AG04450 (cell line): Measurements from ENCODE around the gene RESP18. TPM values are rescaled to one million over a fixed set of nuclear protein-coding genes. Genes with fewer than 3 reads are reported as not detected.
"Not testable (repeated sequence)": the region's sequence is repeated elsewhere in the genome, so short reads cannot be mapped to it uniquely, and the experiment has no call there.

Experiments used
- CTCF ChIA-PET: fragments of 300-600, 350-600 bp; formaldehyde crosslinking; extraction: SDS; loops from one replicate; lab custom pipeline; 2022; ENCODE audit warnings: antibody characterized with exemption, inconsistent platforms; lab: Charles Lee
- POLR2A ChIA-PET: fragments of 350-600 bp; formaldehyde crosslinking; extraction: SDS; loops from one replicate; lab custom pipeline; 2021; ENCODE audit warnings: antibody characterized with exemption, inconsistent platforms; lab: Yijun Ruan, JAX
- DNase-seq: peaks from one replicate; pipeline ENCODE4 v3.0.0-alpha.2; 2011; ENCODE audit warnings: low read depth, low spot score
- H3K27ac ChIP-seq: one replicate; pipeline ENCODE4 v1.5.1; 2012; ENCODE audit warnings: low read depth, low read length, control low read depth
- H3K27me3 ChIP-seq: one replicate; pipeline ENCODE4 v1.6.0; 2012; ENCODE audit warnings: low read length; ENCODE audit not compliant: control insufficient read depth, insufficient read depth
- H3K4me3 ChIP-seq: 2 replicates; pipeline ENCODE4 v1.5.1; 2011; ENCODE audit warnings: mild to moderate bottlenecking, low read depth, low read length, control low read depth
- H3K9me3 ChIP-seq: 2 replicates; pipeline ENCODE4 v1.5.1; 2012; ENCODE audit warnings: low read length; ENCODE audit not compliant: control insufficient read depth, insufficient read depth
- polyA plus RNA-seq: library from polyadenylated mRNA; depleted of rRNA; stranded (reverse); fragments of >200 nt; gene quantifications from 2 replicates; pipeline ENCODE4 v1.2.3, GENCODE V29; 2011
- TF ChIP-seq, protein P1 (sequence below): IDR thresholded peaks from 2 replicates; pipeline ENCODE4 v1.5.1; 2011; ENCODE audit warnings: low read depth, low read length, control low read depth, inconsistent platforms

RESP18 gene
- polyA plus RNA-seq, 1 experiment: not detected

DNA sequence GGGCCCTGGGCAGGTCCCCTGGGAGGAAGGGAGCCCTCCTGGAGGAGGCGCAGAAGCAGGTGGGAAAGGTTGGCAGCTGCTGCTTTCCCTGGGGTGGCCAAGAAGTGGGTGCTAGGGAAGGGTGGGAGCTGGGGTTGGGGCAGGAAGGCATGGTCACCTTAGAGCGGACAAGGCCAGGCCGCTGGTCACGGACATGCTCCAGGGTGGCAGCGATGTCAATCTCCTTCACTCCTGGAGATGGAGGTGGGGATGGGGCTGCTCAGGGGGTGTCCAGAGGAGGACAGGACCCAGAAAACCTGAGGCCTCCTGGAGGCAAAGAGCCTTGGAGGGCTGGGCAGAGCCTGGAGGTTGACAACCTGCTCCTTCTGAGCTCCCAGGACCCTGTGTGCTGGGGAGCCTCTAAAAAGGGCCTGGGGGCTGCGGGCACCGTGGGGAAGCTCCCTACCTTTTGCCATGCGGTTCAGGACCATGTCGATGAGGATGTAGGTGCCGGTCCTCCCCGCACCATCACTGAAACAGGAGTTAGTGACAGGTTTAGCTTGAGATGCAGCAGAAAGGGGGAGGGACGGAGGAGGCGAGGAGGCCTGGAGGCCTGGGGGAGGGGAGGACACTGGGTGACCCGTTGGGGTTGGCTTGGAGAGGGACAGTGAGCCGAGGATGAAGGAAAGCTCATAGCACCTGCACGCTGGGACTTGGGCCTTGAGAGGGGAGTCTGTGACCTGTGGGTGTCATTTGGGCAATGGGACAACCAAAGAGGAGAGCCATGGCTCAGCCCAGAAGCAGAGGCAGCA, 42.0 kb downstream of the RESP18 start:
- POLR2A ChIA-PET: interaction anchor here (2.5 kb wide), 1 partner anchor 11 kb away, joined by 8 read pairs; the partner anchor contains the start of gene DNAJB2
- TF ChIP-seq, protein P1, sequence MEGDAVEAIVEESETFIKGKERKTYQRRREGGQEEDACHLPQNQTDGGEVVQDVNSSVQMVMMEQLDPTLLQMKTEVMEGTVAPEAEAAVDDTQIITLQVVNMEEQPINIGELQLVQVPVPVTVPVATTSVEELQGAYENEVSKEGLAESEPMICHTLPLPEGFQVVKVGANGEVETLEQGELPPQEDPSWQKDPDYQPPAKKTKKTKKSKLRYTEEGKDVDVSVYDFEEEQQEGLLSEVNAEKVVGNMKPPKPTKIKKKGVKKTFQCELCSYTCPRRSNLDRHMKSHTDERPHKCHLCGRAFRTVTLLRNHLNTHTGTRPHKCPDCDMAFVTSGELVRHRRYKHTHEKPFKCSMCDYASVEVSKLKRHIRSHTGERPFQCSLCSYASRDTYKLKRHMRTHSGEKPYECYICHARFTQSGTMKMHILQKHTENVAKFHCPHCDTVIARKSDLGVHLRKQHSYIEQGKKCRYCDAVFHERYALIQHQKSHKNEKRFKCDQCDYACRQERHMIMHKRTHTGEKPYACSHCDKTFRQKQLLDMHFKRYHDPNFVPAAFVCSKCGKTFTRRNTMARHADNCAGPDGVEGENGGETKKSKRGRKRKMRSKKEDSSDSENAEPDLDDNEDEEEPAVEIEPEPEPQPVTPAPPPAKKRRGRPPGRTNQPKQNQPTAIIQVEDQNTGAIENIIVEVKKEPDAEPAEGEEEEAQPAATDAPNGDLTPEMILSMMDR: no peak
- no peaks in the 10 kb centered on the region for H3K9me3 ChIP-seq
- H3K27ac ChIP-seq: no peak overlapping the region
- CTCF ChIA-PET: interaction anchor here (1.0 to 2.3 kb wide), 2 partner anchors 9 to 13 kb away, joined by 6 to 7 read pairs; no protein-coding TSS in a partner anchor
- no peak overlapping the region for H3K4me3 ChIP-seq
- H3K27me3 ChIP-seq: no peaks in the 10 kb centered on the region
- no peak for DNase-seq

DNA sequence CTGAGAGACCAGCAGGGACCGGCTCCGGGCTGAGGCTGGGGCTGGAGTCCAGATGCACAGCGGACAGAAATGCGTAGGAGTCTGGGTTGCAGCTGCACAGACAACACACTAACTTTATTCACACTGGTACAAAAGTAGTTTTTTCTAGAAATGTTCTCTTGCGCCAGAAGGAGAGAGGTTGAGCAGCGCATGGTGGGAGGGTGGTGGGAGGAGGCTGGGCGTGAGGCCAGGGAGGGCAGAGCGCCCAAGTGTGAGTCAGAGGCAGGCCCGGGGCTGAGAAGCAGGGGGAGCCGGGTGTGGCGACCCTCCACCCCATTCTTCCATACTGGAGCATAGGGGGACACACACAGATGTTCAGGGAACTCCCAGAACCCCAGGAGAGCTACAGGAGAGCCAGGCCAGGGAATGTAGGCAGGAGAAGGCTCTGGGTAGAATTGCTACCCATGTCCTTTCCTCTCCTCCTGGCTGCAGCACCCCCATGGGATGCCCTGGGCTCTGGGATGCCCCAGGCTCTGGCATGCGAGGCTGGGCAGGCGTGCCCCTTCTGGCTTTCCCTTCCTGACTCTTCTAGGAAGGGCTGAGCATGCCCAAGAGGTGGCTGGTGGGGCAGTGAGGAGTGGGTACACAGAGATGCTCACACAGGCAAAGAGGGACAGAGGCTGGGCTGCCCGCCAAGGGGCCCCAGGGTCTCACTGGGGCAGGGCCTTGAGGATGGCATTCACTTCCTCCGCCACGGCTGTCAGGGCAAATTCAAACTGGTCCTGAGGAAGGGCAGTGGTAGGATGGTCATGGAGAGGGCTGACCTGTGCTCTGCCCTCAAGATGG, 42.8 kb downstream of the RESP18 start:
- Histone ChIP-seq H3K27me3 (no peaks in the 10 kb centered on the region), H3K9me3 (no peaks in the 10 kb centered on the region), H3K4me3 (no peak overlapping the region), H3K27ac (peak overlapping the region; percentile 89)
- TF ChIP-seq, protein P1: no peak
- peak; percentile 86 for DNase-seq
- ChIA-PET CTCF (interaction anchor here (1.0 to 2.3 kb wide), 3 partner anchors 10 to 130 kb away, joined by 3 to 7 read pairs (median 6); no protein-coding TSS in a partner anchor), POLR2A (interaction anchor here (2.5 kb wide), 1 partner anchor 11 kb away, joined by 8 read pairs; the partner anchor contains the start of gene DNAJB2)

DNA sequence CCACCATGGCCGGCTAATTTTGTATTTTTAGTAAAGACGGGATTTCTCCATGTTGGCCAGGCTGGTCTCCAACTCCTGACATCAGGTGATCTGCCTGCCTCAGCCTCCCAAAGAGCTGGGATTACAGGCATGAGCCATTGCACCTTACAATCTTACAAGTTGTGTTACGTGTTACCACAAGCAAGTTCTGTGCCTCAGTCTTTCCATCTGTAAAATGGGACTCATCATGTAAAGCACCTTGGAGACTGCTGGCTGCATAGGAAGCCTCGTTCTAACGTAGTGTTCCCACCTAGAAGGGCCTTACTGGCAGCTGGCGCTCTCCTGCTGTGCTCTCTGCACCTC, 43.4 kb downstream of the RESP18 start:
- ChIA-PET POLR2A (interaction anchor here (2.5 kb wide), 1 partner anchor 10 kb away, joined by 8 read pairs; the partner anchor contains the start of gene DNAJB2), CTCF (interaction anchor here (1.6 kb wide), 1 partner anchor 130 kb away, joined by 3 read pairs; no protein-coding TSS in a partner anchor)
- no peak for DNase-seq
- Histone ChIP-seq H3K27ac (peak overlapping the region; percentile 89), H3K27me3 (no peaks in the 10 kb centered on the region), H3K4me3 (no peak overlapping the region), H3K9me3 (no peaks in the 10 kb centered on the region)
- TF ChIP-seq, protein P1: no peak

DNA sequence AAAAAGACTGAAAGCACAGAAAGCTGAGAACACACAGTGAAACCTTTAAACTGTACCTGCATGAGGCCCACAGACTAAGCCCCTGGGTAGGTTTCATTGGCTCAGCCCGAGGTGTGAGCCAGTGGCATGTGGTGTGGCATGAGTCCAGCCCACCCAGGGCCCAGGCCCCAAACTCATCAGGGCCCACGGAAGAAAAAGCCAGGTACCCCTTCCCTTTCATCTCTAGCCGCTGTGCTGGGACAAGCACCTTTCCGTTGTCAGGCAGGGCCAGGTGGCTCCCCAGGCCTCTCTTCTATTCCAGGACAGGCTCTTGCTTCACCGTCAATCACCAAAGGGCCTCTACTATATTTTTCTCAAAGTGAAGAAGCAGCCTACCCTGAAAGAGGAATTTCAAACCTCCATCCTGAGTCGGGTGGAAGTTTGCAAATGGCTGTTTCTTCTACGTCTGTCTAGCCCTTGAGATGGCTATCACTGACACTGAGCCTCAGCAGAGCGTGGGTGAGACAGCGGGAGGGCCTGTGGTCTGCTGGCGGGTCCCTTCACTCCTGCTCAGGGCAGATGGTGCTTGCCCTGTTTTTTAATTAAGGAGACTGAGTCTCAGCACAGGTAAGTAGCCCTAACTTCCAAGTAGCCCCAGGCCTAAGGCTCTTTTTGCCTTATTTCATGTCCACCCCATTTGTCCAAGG, 44.8 kb downstream of the RESP18 start:
- TF ChIP-seq, protein P1: no peak
- Histone ChIP-seq H3K9me3 (no peaks in the 10 kb centered on the region), H3K4me3 (no peak overlapping the region), H3K27me3 (no peaks in the 10 kb centered on the region), H3K27ac (no peak overlapping the region)
- no peak for DNase-seq
- POLR2A ChIA-PET: no interaction called here
- CTCF ChIA-PET: no interaction called here

DNA sequence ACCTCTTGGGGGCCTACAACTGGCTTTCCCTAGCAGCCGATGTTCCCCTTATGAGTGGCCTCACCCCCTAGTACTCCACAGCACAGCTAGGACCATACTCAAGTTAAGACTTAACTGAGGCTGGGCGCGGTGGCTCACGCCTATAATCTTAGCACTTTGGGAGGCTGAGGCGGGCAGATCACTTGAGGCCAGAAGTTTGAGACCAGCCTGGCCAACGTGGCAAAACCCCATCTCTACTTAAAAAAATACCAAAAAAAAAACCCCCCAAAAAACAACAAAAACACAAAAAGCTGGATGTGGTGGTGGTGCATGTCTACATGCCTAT, 45.5 kb downstream of the RESP18 start:
- H3K4me3 ChIP-seq, H3K27ac ChIP-seq, H3K27me3 ChIP-seq, DNase-seq, H3K9me3 ChIP-seq: not testable (repeated sequence)
- ChIA-PET POLR2A (interaction anchor here (1.4 to 1.5 kb wide), 2 partner anchors 37 to 42 kb away, joined by 4 to 5 read pairs; partner anchors contain the start of genes GLB1L and STK16), CTCF (interaction anchor here (2.8 kb wide), 1 partner anchor 8 kb away, joined by 19 read pairs; no protein-coding TSS in a partner anchor)
